DOHH2 (cell line): ENCODE results near the gene ATP8B3.
A peak's percentile ranks its signal among the peaks of the same experiment; 100 is the strongest.

ENCODE experiments used
- H3F3A ChIP-seq: fragments of 200-600 bp; sonication (generic), shearing (Covaris generic); 2 replicates; pipeline ENCODE4 v1.6.0; 2016; ENCODE audit warnings: antibody characterized with exemption, mild to moderate bottlenecking; ENCODE audit not compliant: control insufficient read depth, insufficient read depth
- H3K27ac ChIP-seq: fragments of 200-600 bp; sonication (generic); 2 replicates; pipeline ENCODE4 v1.5.1; 2014; ENCODE audit warnings: low read depth, mild to moderate bottlenecking, low read length, moderate library complexity
- H3K27me3 ChIP-seq: fragments of 200-600 bp; sonication (generic); 2 replicates; pipeline ENCODE4 v1.6.1; 2014; ENCODE audit warnings: mild to moderate bottlenecking, low read length, mixed read lengths; ENCODE audit not compliant: control insufficient read depth
- H3K36me3 ChIP-seq: fragments of 200-600 bp; sonication (generic); 2 replicates; pipeline ENCODE4 v1.6.1; 2014; ENCODE audit warnings: mild to moderate bottlenecking, low read length, moderate library complexity, mixed read lengths; ENCODE audit not compliant: control insufficient read depth
- H3K4me1 ChIP-seq: fragments of 200-600 bp; sonication (generic); 2 replicates; pipeline ENCODE4 v1.6.1; 2014; ENCODE audit warnings: mild to moderate bottlenecking, low read length, mixed read lengths; ENCODE audit not compliant: control insufficient read depth
- H3K4me2 ChIP-seq: fragments of 200-600 bp; sonication (generic); 2 replicates; pipeline ENCODE4 v1.6.0; 2014; ENCODE audit warnings: mild to moderate bottlenecking, low read length, moderate library complexity
- H3K4me3 ChIP-seq: fragments of 200-600 bp; sonication (generic); 2 replicates; pipeline ENCODE4 v1.5.1; 2014; ENCODE audit warnings: mild to moderate bottlenecking, low read length, mixed read lengths
- H3K79me2 ChIP-seq: fragments of 200-600 bp; sonication (generic); 2 replicates; pipeline ENCODE4 v1.6.1; 2014; ENCODE audit warnings: mild to moderate bottlenecking, low read length, mixed read lengths; ENCODE audit not compliant: control insufficient read depth
- H3K9me2 ChIP-seq: fragments of 200-600 bp; sonication (generic); replicated peaks from 2 replicates; pipeline ENCODE4 v1.6.1; 2014; ENCODE audit warnings: mild to moderate bottlenecking, low read length, mixed read lengths; ENCODE audit not compliant: control insufficient read depth
- H3K9me3 ChIP-seq: fragments of 200-600 bp; sonication (generic); 2 replicates; pipeline ENCODE4 v1.6.1; 2014; ENCODE audit warnings: antibody characterized with exemption, low read length, mixed read lengths; ENCODE audit not compliant: control insufficient read depth, insufficient read depth
- H4K20me1 ChIP-seq: fragments of 200-600 bp; sonication (generic); 2 replicates; pipeline ENCODE4 v1.6.0; 2014; ENCODE audit warnings: low read depth, mild to moderate bottlenecking, antibody characterized with exemption, low read length, moderate library complexity; ENCODE audit not compliant: control insufficient read depth, insufficient read depth
- CTCF ChIP-seq: fragments of 200-600 bp; sonication (generic); IDR thresholded peaks from one replicate; pipeline ENCODE4 v1.5.1; 2014; ENCODE audit warnings: antibody characterized with exemption, mild to moderate bottlenecking, low read depth, low read length; ENCODE audit not compliant: poor library complexity, severe bottlenecking
- EZH2phosphoT487 ChIP-seq: fragments of 200-600 bp; sonication (generic); IDR thresholded peaks from 2 replicates; pipeline ENCODE4 v1.6.1; 2017; ENCODE audit warnings: borderline replicate concordance, mild to moderate bottlenecking, antibody characterized with exemption, low read length, moderate library complexity, mixed read lengths

ATP8B3 gene

GRCh38 chr19:1825909-1826556 lies 14.0 kb upstream of the ATP8B3 start:
- no peaks in the 10 kb centered on the region for H4K20me1 ChIP-seq
- H3F3A ChIP-seq: no peaks in the 10 kb centered on the region; the same call in 1 of the 2 replicates
- H3K4me1 ChIP-seq: no peaks in the 10 kb centered on the region
- H3K4me2 ChIP-seq: no peak overlapping the region
- TF ChIP-seq EZH2phosphoT487 (no peak), CTCF (peak; percentile 98)
- H3K36me3 ChIP-seq: peaks cover 66% of the 10 kb centered on the region
- peaks cover 31% of the 10 kb centered on the region for H3K79me2 ChIP-seq
- H3K27me3 ChIP-seq: no peaks in the 10 kb centered on the region
- no peaks in the 10 kb centered on the region for H3K9me2 ChIP-seq
- no peak overlapping the region for H3K27ac ChIP-seq
- no peaks in the 10 kb centered on the region for H3K9me3 ChIP-seq
- no peak overlapping the region for H3K4me3 ChIP-seq

GRCh38 chr19:1824252-1824622 lies 12.2 kb upstream of the ATP8B3 start:
- Histone ChIP-seq H3K27me3 (no peaks in the 10 kb centered on the region), H3K4me3 (no peak overlapping the region), H3K4me1 (no peaks in the 10 kb centered on the region), H3K79me2 (peaks cover 16% of the 10 kb centered on the region), H3K9me3 (no peaks in the 10 kb centered on the region), H4K20me1 (no peaks in the 10 kb centered on the region), H3K27ac (no peak overlapping the region), H3F3A (no peaks in the 10 kb centered on the region), H3K36me3 (peaks cover 60% of the 10 kb centered on the region), H3K4me2 (no peak overlapping the region), H3K9me2 (no peaks in the 10 kb centered on the region)
- no peak for TF ChIP-seq EZH2phosphoT487
- no peak for TF ChIP-seq CTCF

DNA sequence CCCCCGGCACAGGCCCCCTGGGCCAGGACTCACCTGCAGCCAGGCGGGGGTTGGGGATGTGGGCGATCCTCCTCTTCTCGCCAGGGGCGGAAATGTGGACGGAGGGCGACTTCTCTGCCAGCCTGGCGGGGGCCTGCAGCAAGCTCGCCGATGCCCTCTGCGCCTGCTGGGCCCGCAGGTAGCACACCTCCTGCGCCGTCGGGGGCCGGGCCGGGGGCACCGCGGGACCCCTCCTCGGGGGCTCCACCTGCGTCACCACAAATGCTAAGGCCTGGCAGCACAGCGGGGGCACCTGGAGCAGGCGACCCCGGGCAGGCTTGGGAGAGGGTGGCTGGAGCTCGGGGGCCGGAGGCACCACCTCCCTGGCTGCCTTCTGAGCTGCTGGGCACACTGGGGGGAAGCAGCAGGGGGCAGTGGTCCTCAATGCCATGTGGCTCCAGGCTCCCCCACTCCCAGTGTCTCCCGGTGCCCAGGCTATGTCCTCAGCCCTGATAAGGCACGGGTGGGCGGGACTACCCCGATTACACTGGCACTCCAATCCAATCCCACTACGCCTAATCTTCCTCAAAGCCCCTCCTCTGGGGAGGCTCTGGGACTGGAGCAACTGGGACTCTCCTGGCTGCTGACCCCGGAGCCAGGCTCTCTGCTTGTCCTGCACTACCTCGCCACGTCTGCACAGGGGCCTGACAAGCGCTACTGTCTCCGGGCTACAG lies 11.6 kb upstream of the ATP8B3 start:
- Histone ChIP-seq H3K9me3 (no peaks in the 10 kb centered on the region), H3K4me3 (no peak overlapping the region), H3K27ac (no peak overlapping the region), H3F3A (no peaks in the 10 kb centered on the region), H3K9me2 (no peaks in the 10 kb centered on the region), H3K36me3 (peaks cover 61% of the 10 kb centered on the region), H3K4me1 (no peaks in the 10 kb centered on the region), H3K27me3 (no peaks in the 10 kb centered on the region), H3K4me2 (no peak overlapping the region), H3K79me2 (peaks cover 11% of the 10 kb centered on the region), H4K20me1 (no peaks in the 10 kb centered on the region)
- TF ChIP-seq CTCF (no peak), EZH2phosphoT487 (no peak)
